K562 (cell line): ENCODE data around the gene KMT5B. TPM values are rescaled to one million over a fixed set of nuclear protein-coding genes. Genes with fewer than 3 reads are reported as not detected.

ENCODE experiments used
- ATAC-seq: fragments of 200-7000 bp; cut with Tn5 transposase; 3 replicates; pipeline ENCODE4 v1.9.1; 2020; ENCODE audit warnings: moderate library complexity
- BruUV-seq: library from RNA; stranded (reverse); fragments of 400-500 nt; replicated peaks from 2 replicates; lab custom pipeline; 2021; lab: Mats Ljungman, UMichigan
- CTCF ChIA-PET: fragments of 300-600 bp; formaldehyde crosslinking; extraction: SDS; loops from one replicate; lab custom pipeline; 2021; ENCODE audit warnings: low intra/inter-chr PET ratio; lab: Yijun Ruan, JAX
- POLR2A ChIA-PET: fragments of 300-600, 350-650 bp; sonication (Branson Sonifier 250); formaldehyde crosslinking; extraction: SDS; loops from one replicate; lab custom pipeline; 2021; ENCODE audit warnings: antibody characterized with exemption, inconsistent platforms; lab: Yijun Ruan, JAX
- DNase-seq, 4 experiments: peaks; one replicate each; pipeline versions ENCODE4 v3.0.0 to v3.0.0-alpha.2; 2011 to 2018; ENCODE audit warnings: low spot score in 3 of 4, mixed read lengths in 3 of 4; ENCODE audit errors: extremely low read depth in 1 of 4
- FAIRE-seq: peaks from 2 replicates; lab custom pipeline; 2011; peaks lifted over from hg19 to GRCh38; lab: Jason Lieb, UNC
- H2AFZ ChIP-seq: 2 replicates; pipeline ENCODE4 v1.6.0; 2011; ENCODE audit warnings: low read depth, low read length, control low read depth, inconsistent platforms
- H3K27ac ChIP-seq: fragments of 200-600 bp; 3 replicates; pipeline ENCODE4 v1.8.0; 2011; ENCODE audit warnings: low read depth, mild to moderate bottlenecking, control low read depth, inconsistent platforms, low read length, moderate library complexity, mixed read lengths; ENCODE audit errors: extremely low read depth
- H3K27me3 ChIP-seq, 2 experiments: fragments of 300-600 bp in 1 of 2; 2 replicates in 1 of 2; 3 replicates in 1 of 2; pipeline versions ENCODE4 v1.6.0 to v1.8.0; 2011; ENCODE audit warnings: inconsistent platforms in 2 of 2, low read length in 2 of 2, mild to moderate bottlenecking in 1 of 2, mixed read lengths in 1 of 2, moderate library complexity in 1 of 2; ENCODE audit not compliant: control insufficient read depth in 2 of 2, insufficient read depth in 2 of 2
- H3K36me3 ChIP-seq: fragments of 300-600 bp; 3 replicates; pipeline ENCODE4 v1.8.0; 2011; ENCODE audit warnings: mild to moderate bottlenecking, low read length, inconsistent platforms; ENCODE audit not compliant: control insufficient read depth, insufficient read depth
- H3K4me1 ChIP-seq, 2 experiments: fragments of 200-600 bp in 1 of 2; replicated peaks in 1 of 2; 2 replicates in 1 of 2; 3 replicates in 1 of 2; pipeline versions ENCODE4 v1.5.1 to v1.8.0; 2011; ENCODE audit warnings: inconsistent platforms in 2 of 2, low read length in 2 of 2, mild to moderate bottlenecking in 1 of 2, mixed read lengths in 1 of 2, moderate library complexity in 1 of 2; ENCODE audit not compliant: control insufficient read depth in 2 of 2, insufficient read depth in 2 of 2
- H3K4me2 ChIP-seq: 2 replicates; pipeline ENCODE4 v1.6.1; 2011; ENCODE audit warnings: low read length, control low read depth, inconsistent platforms, mixed read lengths; ENCODE audit not compliant: insufficient read depth
- H3K4me3 ChIP-seq: fragments of 200-600 bp; sonication (generic), shearing (Covaris generic); 2 replicates; pipeline ENCODE4 v1.5.1; 2016; ENCODE audit warnings: control low read depth, inconsistent platforms
- H3K79me2 ChIP-seq: fragments of 200-600 bp; 3 replicates; pipeline ENCODE4 v1.8.0; 2011; ENCODE audit warnings: low read length, inconsistent platforms; ENCODE audit not compliant: control insufficient read depth, insufficient read depth
- H3K9ac ChIP-seq, 2 experiments: 2 replicates each; pipeline versions ENCODE4 v1.6.0 to v1.6.1; 2011; ENCODE audit warnings: low read depth in 2 of 2, low read length in 2 of 2, control low read depth in 1 of 2, inconsistent platforms in 1 of 2, mild to moderate bottlenecking in 1 of 2, mixed read lengths in 1 of 2; ENCODE audit not compliant: insufficient read depth in 1 of 2
- H3K9me1 ChIP-seq: one replicate; pipeline ENCODE4 v1.6.0; 2011; ENCODE audit warnings: inconsistent platforms, mild to moderate bottlenecking, low read length, moderate library complexity; ENCODE audit not compliant: control insufficient read depth, insufficient read depth
- H3K9me3 ChIP-seq: replicated peaks from 2 replicates; pipeline ENCODE4 v1.5.1; 2011; ENCODE audit warnings: low read depth, low read length, inconsistent platforms; ENCODE audit not compliant: control insufficient read depth, insufficient read depth
- H4K20me1 ChIP-seq: replicated peaks from 2 replicates; pipeline ENCODE4 v1.6.1; 2011; ENCODE audit warnings: low read length, inconsistent platforms, mixed read lengths; ENCODE audit not compliant: control insufficient read depth, insufficient read depth
- ADNP ChIP-seq: fragments of 200-800 bp; sonication (Bioruptor generic); IDR thresholded peaks from 2 replicates; pipeline ENCODE4 v1.6.1; 2016; ENCODE audit warnings: missing genetic modification characterization, missing compliant biosample characterization
- DNMT1 ChIP-seq: fragments of 450-650 bp; IDR thresholded peaks from 2 replicates; pipeline ENCODE4 v1.6.1; 2016; ENCODE audit warnings: antibody characterized with exemption, mild to moderate bottlenecking
- GATA2 ChIP-seq: sonication (generic); formaldehyde crosslinking; IDR thresholded peaks from 2 replicates; pipeline ENCODE4 v1.4.0; 2020; ENCODE audit warnings: mild to moderate bottlenecking, missing genetic modification reagents
- GTF2B ChIP-seq: IDR thresholded peaks from 2 replicates; pipeline ENCODE4 v1.6.1; 2011; ENCODE audit not compliant: insufficient read length; ENCODE audit errors: extremely low read depth
- PTBP1 ChIP-seq: fragments of 200-400 bp; formaldehyde crosslinking; IDR thresholded peaks from 2 replicates; pipeline ENCODE4 v1.6.1; 2017; ENCODE audit warnings: low read depth, low read length
- RBM25 ChIP-seq: fragments of 200-400 bp; formaldehyde crosslinking; IDR thresholded peaks from 2 replicates; pipeline ENCODE4 v1.6.1; 2018; ENCODE audit warnings: low read length, low read depth, moderate library complexity; ENCODE audit not compliant: severe bottlenecking
- RCOR1 ChIP-seq, 2 experiments: IDR thresholded peaks; 2 replicates each; pipeline ENCODE4 v1.6.1; 2012; ENCODE audit warnings: low read depth in 2 of 2, low read length in 2 of 2, borderline replicate concordance in 1 of 2, improper control_type of control experiment in 1 of 2
- SETDB1 ChIP-seq: IDR thresholded peaks from one replicate; pipeline ENCODE4 v1.6.1; 2012; ENCODE audit warnings: low read length, control low read depth, inconsistent platforms
- ZKSCAN1 ChIP-seq: fragments of 150-350 bp; IDR thresholded peaks from 2 replicates; pipeline ENCODE4 v1.6.1; 2016; ENCODE audit warnings: low read depth, low read length
- ZNF561 ChIP-seq: fragments of 450-650 bp; formaldehyde crosslinking; conservative IDR thresholded peaks from 2 replicates; pipeline ENCODE4 v1.4.0; 2020; ENCODE audit warnings: mild to moderate bottlenecking, moderate library complexity
- ZNF592 ChIP-seq: fragments of 450-650 bp; IDR thresholded peaks from 2 replicates; pipeline ENCODE4 v1.6.1; 2017; ENCODE audit warnings: antibody characterized with exemption, mild to moderate bottlenecking
- ZNF764 ChIP-seq: fragments of 250-450 bp; sonication (Bioruptor Pico); IDR thresholded peaks from 2 replicates; pipeline ENCODE4 v1.4.0; 2020; ENCODE audit warnings: low read depth, mild to moderate bottlenecking, moderate library complexity
- WGBS: fragments of 100-300 bp; shearing (Covaris generic); methylation state at CpG from one replicate; pipeline ENCODE4 v1.1.6; 2016; ENCODE audit warnings: low coverage, mixed read lengths; ENCODE audit not compliant: insufficient coverage; ENCODE audit errors: missing lambda C conversion rate; 5-methylcytosine and 5-hydroxymethylcytosine counted together
- in situ Hi-C: fragments of 300-500 bp; cut with MboI; formaldehyde crosslinking; loops from 4 replicates; pipeline ENCODE4 v1.15.0; 2018; ENCODE audit warnings: inconsistent platforms, mixed read lengths
- intact Hi-C: fragments of 100-400 bp; cut with micrococcal nuclease; formaldehyde crosslinking; loops from 2 replicates; pipeline ENCODE4 v1.14.2; 2022
- polyA plus RNA-seq, 8 experiments: library from polyadenylated mRNA; depleted of rRNA in 4 of 8; stranded (reverse) in 5 of 8; unstranded in 3 of 8; fragments of >200 nt; fragmentation: Nextera tagmentation in 2 of 8; fragmentation: Illumina TruSeq in 1 of 8; extraction: Ambion mirVana in 2 of 8; extraction: Trizol in 1 of 8; gene quantifications; 2 replicates each; pipeline versions ENCODE4 v1.2.1 to v1.2.3, GENCODE V29; 2011 to 2014; ENCODE audit warnings: inconsistent platforms in 1 of 8, missing spikeins in 1 of 8
- total RNA-seq, 7 experiments: library from RNA; depleted of rRNA in 6 of 7; stranded (reverse); fragments of >200 nt in 6 of 7; fragmentation: Illumina TruSeq in 2 of 7; extraction: Trizol in 2 of 7; gene quantifications; 2 replicates each; pipeline versions ENCODE4 v1.2.1 to v1.2.3, GENCODE V29; 2011 to 2021; ENCODE audit warnings: low replicate concordance in 1 of 7
- TF ChIP-seq, protein P1 (sequence below): fragments of 450-650 bp; IDR thresholded peaks from 2 replicates; pipeline ENCODE4 v1.6.1; 2017; ENCODE audit warnings: antibody characterized with exemption
- TF ChIP-seq, protein P2 (sequence below): fragments of 200-400 bp; formaldehyde crosslinking; IDR thresholded peaks from 2 replicates; pipeline ENCODE4 v1.6.1; 2017; ENCODE audit warnings: mild to moderate bottlenecking, low read depth, low read length, moderate library complexity

The KMT5B gene
- total and polyA plus RNA-seq, 9 of the 15 experiments (the other 6 are each of a cell fraction or from before 2014, with no cell fraction given), result 7.3 to 27.3 (median 20.9) TPM

- no peak overlapping the region for H2AFZ ChIP-seq
- ATAC-seq, result no peak
- no peaks in the 10 kb centered on the region for H3K36me3 ChIP-seq
- no peaks in the 10 kb centered on the region for H3K79me2 ChIP-seq
- ChIA-PET POLR2A (interaction anchor here (1.0 kb wide), 1 partner anchor 379 kb away, joined by 3 read pairs; no protein-coding TSS in a partner anchor), CTCF (interaction anchor here (0.6 kb wide), 1 partner anchor 66 kb away, joined by 4 read pairs; no protein-coding TSS in a partner anchor)
- H4K20me1 ChIP-seq, result no peaks in the 10 kb centered on the region
- H3K4me2 ChIP-seq, result no peak overlapping the region
- 61% methylated on average over 4 of the region's 4 CpGs for WGBS
- no peaks in the 10 kb centered on the region for H3K27me3 ChIP-seq
- H3K27ac ChIP-seq, result no peak overlapping the region
- H3K9me1 ChIP-seq, result no peaks in the 10 kb centered on the region
- in situ Hi-C loops, result no loop called here
- DNase-seq, result no peak
- no TSS peak for BruUV-seq
- no peaks in the 10 kb centered on the region for H3K9me3 ChIP-seq
- intact Hi-C loops, result no loop called here
- H3K4me1 ChIP-seq, result peaks cover 18 to 43% of the 10 kb centered on the region in 2 experiments
- H3K9ac ChIP-seq, result no peak overlapping the region
- no peak overlapping the region for H3K4me3 ChIP-seq
- FAIRE-seq, result no peak
- TF ChIP-seq RCOR1 (IDR thresholded peaks at IDR 0.05; ENCODE audit: borderline replicate concordance in 1 of 2, low read depth in 2 of 2, low read length in 2 of 2) (0 out of 4 replicates have a peak, but pooled peaks of 1 of the 2 experiments have one; percentile 39), PTBP1 (no peak), ZNF764 (no peak), SETDB1 (no peak), ZKSCAN1 (no peak), RBM25 (peak; percentile 80), ADNP (tag) (peak; percentile 40; the same call in 1 of the 2 replicates), ZNF561 (CRISPR knock-in tag) (no peak), DNMT1 (no peak), GTF2B (no peak), ZNF592 (no peak), GATA2 (CRISPR knock-in tag) (no peak)
- TF ChIP-seq, protein P1, sequence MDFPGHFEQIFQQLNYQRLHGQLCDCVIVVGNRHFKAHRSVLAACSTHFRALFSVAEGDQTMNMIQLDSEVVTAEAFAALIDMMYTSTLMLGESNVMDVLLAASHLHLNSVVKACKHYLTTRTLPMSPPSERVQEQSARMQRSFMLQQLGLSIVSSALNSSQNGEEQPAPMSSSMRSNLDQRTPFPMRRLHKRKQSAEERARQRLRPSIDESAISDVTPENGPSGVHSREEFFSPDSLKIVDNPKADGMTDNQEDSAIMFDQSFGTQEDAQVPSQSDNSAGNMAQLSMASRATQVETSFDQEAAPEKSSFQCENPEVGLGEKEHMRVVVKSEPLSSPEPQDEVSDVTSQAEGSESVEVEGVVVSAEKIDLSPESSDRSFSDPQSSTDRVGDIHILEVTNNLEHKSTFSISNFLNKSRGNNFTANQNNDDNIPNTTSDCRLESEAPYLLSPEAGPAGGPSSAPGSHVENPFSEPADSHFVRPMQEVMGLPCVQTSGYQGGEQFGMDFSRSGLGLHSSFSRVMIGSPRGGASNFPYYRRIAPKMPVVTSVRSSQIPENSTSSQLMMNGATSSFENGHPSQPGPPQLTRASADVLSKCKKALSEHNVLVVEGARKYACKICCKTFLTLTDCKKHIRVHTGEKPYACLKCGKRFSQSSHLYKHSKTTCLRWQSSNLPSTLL, result no peak
- TF ChIP-seq, protein P2, sequence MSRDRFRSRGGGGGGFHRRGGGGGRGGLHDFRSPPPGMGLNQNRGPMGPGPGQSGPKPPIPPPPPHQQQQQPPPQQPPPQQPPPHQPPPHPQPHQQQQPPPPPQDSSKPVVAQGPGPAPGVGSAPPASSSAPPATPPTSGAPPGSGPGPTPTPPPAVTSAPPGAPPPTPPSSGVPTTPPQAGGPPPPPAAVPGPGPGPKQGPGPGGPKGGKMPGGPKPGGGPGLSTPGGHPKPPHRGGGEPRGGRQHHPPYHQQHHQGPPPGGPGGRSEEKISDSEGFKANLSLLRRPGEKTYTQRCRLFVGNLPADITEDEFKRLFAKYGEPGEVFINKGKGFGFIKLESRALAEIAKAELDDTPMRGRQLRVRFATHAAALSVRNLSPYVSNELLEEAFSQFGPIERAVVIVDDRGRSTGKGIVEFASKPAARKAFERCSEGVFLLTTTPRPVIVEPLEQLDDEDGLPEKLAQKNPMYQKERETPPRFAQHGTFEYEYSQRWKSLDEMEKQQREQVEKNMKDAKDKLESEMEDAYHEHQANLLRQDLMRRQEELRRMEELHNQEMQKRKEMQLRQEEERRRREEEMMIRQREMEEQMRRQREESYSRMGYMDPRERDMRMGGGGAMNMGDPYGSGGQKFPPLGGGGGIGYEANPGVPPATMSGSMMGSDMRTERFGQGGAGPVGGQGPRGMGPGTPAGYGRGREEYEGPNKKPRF, result no peak
Measured at GRCh38 chr11:68143310-68143689, 69.8 kb downstream of the KMT5B start.
